ENCODE results near the gene SLC44A1. TPM values are rescaled to one million over a fixed set of nuclear protein-coding genes. Genes with fewer than 3 reads are reported as not detected.

SLC44A1 gene
- total RNA-seq, 8 experiments from 2014 or later = 7.3 to 166 (median 24.9) TPM

GRCh38 chr9:105333811-105334210 lies 89.4 kb downstream of the SLC44A1 start:
- ATAC-seq (replicated peaks in 6 of 8) = peak in 1 of 8 experiments; percentile 49
- in situ Hi-C loops (cut with MboI; ENCODE audit: low pct_unique_long_range_greater_than_20kb in 2 of 9, low sequenced_read_pairs in 9 of 9, unreplicated experiment in 9 of 9) = no loop called here

GRCh38 chr9:105338308-105338707 lies 93.9 kb downstream of the SLC44A1 start:
- H3K4me3 ChIP-seq = no peak overlapping the region
- in situ Hi-C loops (cut with MboI; ENCODE audit: low pct_unique_long_range_greater_than_20kb in 2 of 9, low sequenced_read_pairs in 9 of 9, unreplicated experiment in 9 of 9) = no loop called here
- no peak for ATAC-seq (replicated peaks in 6 of 8)
- WGBS, 10 experiments = 88 to 100% (median 100%) methylated on average over 2 of the region's 2 CpGs; no CpG with 5 or more reads in 5 of the 10 experiments
- H3K4me1 ChIP-seq (replicated peaks in 1 of 2) = no peaks in the 10 kb centered on the region
- no peak overlapping the region for H3K27ac ChIP-seq

More at GRCh38 chr9:105333811-105334210, 89.4 kb downstream of the SLC44A1 start:
- Histone ChIP-seq H3K27ac (no peak overlapping the region), H3K4me3 (no peak overlapping the region), H3K4me1 (replicated peaks in 1 of 2) (peaks cover 0 to 8% of the 10 kb centered on the region in 2 donors)
- WGBS, 10 experiments = 60 to 100% (median 67%) methylated on average over 1 of the region's 1 CpG; no CpG with 5 or more reads in 5 of the 10 experiments

- Histone ChIP-seq H3K27ac (no peak overlapping the region), H3K4me3 (no peak overlapping the region), H3K4me1 (replicated peaks in 1 of 2) (no peaks in the 10 kb centered on the region)
- in situ Hi-C loops (cut with MboI; ENCODE audit: low pct_unique_long_range_greater_than_20kb in 2 of 9, low sequenced_read_pairs in 9 of 9, unreplicated experiment in 9 of 9) = no loop called here
- peak in 1 of 8 experiments; percentile 18 for ATAC-seq (replicated peaks in 6 of 8)
Measured at GRCh38 chr9:105339849-105340248, 95.4 kb downstream of the SLC44A1 start.

- WGBS, 10 experiments = 0 to 100% (median 93%) methylated on average over 1 to 2 of the region's 2 CpGs; no CpG with 5 or more reads in 1 of the 10 experiments
- Histone ChIP-seq H3K4me1 (replicated peaks in 1 of 2) (peaks cover 0 to 4% of the 10 kb centered on the region in 2 donors), H3K4me3 (no peak overlapping the region), H3K27ac (no peak overlapping the region)
- ATAC-seq (replicated peaks in 6 of 8) = peak in 3 of 8 experiments; percentile 70 to 77 (median 73)
- in situ Hi-C loops (cut with MboI; ENCODE audit: low pct_unique_long_range_greater_than_20kb in 2 of 9, low sequenced_read_pairs in 9 of 9, unreplicated experiment in 9 of 9) = no loop called here
Measured at GRCh38 chr9:105341434-105342146, 97.1 kb downstream of the SLC44A1 start.

- Histone ChIP-seq H3K4me3 (no peak overlapping the region), H3K27ac (no peak overlapping the region), H3K4me1 (replicated peaks in 1 of 2) (peaks cover 0 to 4% of the 10 kb centered on the region in 2 donors)
- 0 to 100% (median 98%) methylated on average over 1 to 3 of the region's 3 CpGs; no CpG with 5 or more reads in 4 of the 10 experiments for WGBS, 10 experiments
- ATAC-seq (replicated peaks in 6 of 8) = peak in 4 of 8 experiments; percentile 35 to 58 (median 46)
- in situ Hi-C loops (cut with MboI; ENCODE audit: low pct_unique_long_range_greater_than_20kb in 2 of 9, low sequenced_read_pairs in 9 of 9, unreplicated experiment in 9 of 9) = no loop called here
Measured at GRCh38 chr9:105342147-105342505, 97.7 kb downstream of the SLC44A1 start.

- Histone ChIP-seq H3K27ac (no peak overlapping the region), H3K4me1 (replicated peaks in 1 of 2) (peaks cover 0 to 4% of the 10 kb centered on the region in 2 donors), H3K4me3 (no peak overlapping the region)
- no peak for ATAC-seq (replicated peaks in 6 of 8)
- 86 to 100% (median 100%) methylated on average over 1 to 2 of the region's 2 CpGs; no CpG with 5 or more reads in 2 of the 10 experiments for WGBS, 10 experiments
- in situ Hi-C loops (cut with MboI; ENCODE audit: low pct_unique_long_range_greater_than_20kb in 2 of 9, low sequenced_read_pairs in 9 of 9, unreplicated experiment in 9 of 9) = no loop called here
Measured at GRCh38 chr9:105344283-105344682, 99.8 kb downstream of the SLC44A1 start.

- Histone ChIP-seq H3K4me3 (no peak overlapping the region), H3K27ac (no peak overlapping the region), H3K4me1 (replicated peaks in 1 of 2) (peaks cover 0 to 4% of the 10 kb centered on the region in 2 donors)
- ATAC-seq (replicated peaks in 6 of 8) = no peak
- 78 to 100% (median 95%) methylated on average over 1 of the region's 1 CpG; no CpG with 5 or more reads in 2 of the 10 experiments for WGBS, 10 experiments
- in situ Hi-C loops (cut with MboI; ENCODE audit: low pct_unique_long_range_greater_than_20kb in 2 of 9, low sequenced_read_pairs in 9 of 9, unreplicated experiment in 9 of 9) = no loop called here
Measured at GRCh38 chr9:105345626-105346025, 101.2 kb downstream of the SLC44A1 start.

GRCh38 chr9:105346273-105346672 lies 101.8 kb downstream of the SLC44A1 start:
- peaks cover 0 to 4% of the 10 kb centered on the region in 2 donors for H3K4me1 ChIP-seq (replicated peaks in 1 of 2)
- ATAC-seq (replicated peaks in 6 of 8) = peak in 3 of 8 experiments; percentile 64 to 71 (median 65)
- H3K4me3 ChIP-seq = no peak overlapping the region
- 17 to 100% (median 83%) methylated on average over 1 to 2 of the region's 2 CpGs; no CpG with 5 or more reads in 1 of the 10 experiments for WGBS, 10 experiments
- H3K27ac ChIP-seq = no peak overlapping the region
- in situ Hi-C loops (cut with MboI; ENCODE audit: low pct_unique_long_range_greater_than_20kb in 2 of 9, low sequenced_read_pairs in 9 of 9, unreplicated experiment in 9 of 9) = no loop called here

- 67 to 100% (median 92%) methylated on average over 1 to 3 of the region's 3 CpGs for WGBS, 10 experiments
- in situ Hi-C loops (cut with MboI; ENCODE audit: low pct_unique_long_range_greater_than_20kb in 2 of 9, low sequenced_read_pairs in 9 of 9, unreplicated experiment in 9 of 9) = no loop called here
- Histone ChIP-seq H3K4me1 (replicated peaks in 1 of 2) (no peaks in the 10 kb centered on the region), H3K4me3 (no peak overlapping the region), H3K27ac (no peak overlapping the region)
- no peak for ATAC-seq (replicated peaks in 6 of 8)
Measured at GRCh38 chr9:105354448-105354847, 110.0 kb downstream of the SLC44A1 start.

- peak in 3 of 8 experiments; percentile 83 to 100 (median 100) for ATAC-seq (replicated peaks in 6 of 8)
- in situ Hi-C loops (cut with MboI; ENCODE audit: low pct_unique_long_range_greater_than_20kb in 2 of 9, low sequenced_read_pairs in 9 of 9, unreplicated experiment in 9 of 9) = no loop called here
- 17 to 100% (median 92%) methylated on average over 1 to 3 of the region's 3 CpGs; no CpG with 5 or more reads in 1 of the 10 experiments for WGBS, 10 experiments
Measured at GRCh38 chr9:105355781-105356180, 111.3 kb downstream of the SLC44A1 start.

GRCh38 chr9:105357937-105358336 lies 113.5 kb downstream of the SLC44A1 start:
- in situ Hi-C loops (cut with MboI; ENCODE audit: low pct_unique_long_range_greater_than_20kb in 2 of 9, low sequenced_read_pairs in 9 of 9, unreplicated experiment in 9 of 9) = no loop called here
- H3K27ac ChIP-seq = no peak overlapping the region
- no peaks in the 10 kb centered on the region for H3K4me1 ChIP-seq (replicated peaks in 1 of 2)
- ATAC-seq (replicated peaks in 6 of 8) = no peak
- H3K4me3 ChIP-seq = no peak overlapping the region
- 0 to 87% (median 72%) methylated on average over 1 to 3 of the region's 3 CpGs; no CpG with 5 or more reads in 1 of the 10 experiments for WGBS, 10 experiments

More at GRCh38 chr9:105355781-105356180, 111.3 kb downstream of the SLC44A1 start:
- H3K27ac ChIP-seq = no peak overlapping the region
- no peaks in the 10 kb centered on the region for H3K4me1 ChIP-seq (replicated peaks in 1 of 2)
- H3K4me3 ChIP-seq = no peak overlapping the region

- in situ Hi-C loops (cut with MboI; ENCODE audit: low pct_unique_long_range_greater_than_20kb in 2 of 9, low sequenced_read_pairs in 9 of 9, unreplicated experiment in 9 of 9) = no loop called here
- no peak for ATAC-seq (replicated peaks in 6 of 8)
- no peak overlapping the region for H3K27ac ChIP-seq
- 50 to 100% (median 94%) methylated on average over 1 to 3 of the region's 3 CpGs; no CpG with 5 or more reads in 1 of the 10 experiments for WGBS, 10 experiments
- no peaks in the 10 kb centered on the region for H3K4me1 ChIP-seq (replicated peaks in 1 of 2)
- no peak overlapping the region for H3K4me3 ChIP-seq
Measured at GRCh38 chr9:105359892-105360291, 115.4 kb downstream of the SLC44A1 start.

GRCh38 chr9:105360344-105360743 lies 115.9 kb downstream of the SLC44A1 start:
- in situ Hi-C loops (cut with MboI; ENCODE audit: low pct_unique_long_range_greater_than_20kb in 2 of 9, low sequenced_read_pairs in 9 of 9, unreplicated experiment in 9 of 9) = no loop called here
- ATAC-seq (replicated peaks in 6 of 8) = no peak
- H3K4me1 ChIP-seq (replicated peaks in 1 of 2) = no peaks in the 10 kb centered on the region
- H3K27ac ChIP-seq = no peak overlapping the region
- H3K4me3 ChIP-seq = no peak overlapping the region
- WGBS, 10 experiments = 0 to 100% (median 84%) methylated on average over 1 of the region's 1 CpG; no CpG with 5 or more reads in 4 of the 10 experiments

Measured in motor neuron (in vitro differentiated cells).